NT2/D1 (cell line): ENCODE results near the gene EEF1A2.

Source experiments
- SUZ12 ChIP-seq: IDR thresholded peaks from 2 replicates; pipeline ENCODE4 v1.6.1; 2011; ENCODE audit not compliant: insufficient read length, insufficient read depth; ENCODE audit errors: extremely low read depth
- YY1 ChIP-seq: IDR thresholded peaks from 2 replicates; pipeline ENCODE4 v1.6.1; 2011; ENCODE audit not compliant: insufficient read length, insufficient read depth
- ZNF274 ChIP-seq: IDR thresholded peaks from 2 replicates; pipeline ENCODE4 v1.6.1; 2011; ENCODE audit warnings: mild to moderate bottlenecking, low read depth, low read length

- TF ChIP-seq ZNF274 (no peak), SUZ12 (no peak), YY1 (no peak)
Observed at GRCh38 chr20:63477944-63478343, 20.9 kb downstream of the EEF1A2 start.
